ENCODE data around the gene LDB2. TPM values are rescaled to one million over a fixed set of nuclear protein-coding genes. Genes with fewer than 3 reads are reported as not detected.

LDB2 gene
- total RNA-seq, 4 donors from 2014 or later = 7.0 to 26.4 (median 18.1) TPM

DNA sequence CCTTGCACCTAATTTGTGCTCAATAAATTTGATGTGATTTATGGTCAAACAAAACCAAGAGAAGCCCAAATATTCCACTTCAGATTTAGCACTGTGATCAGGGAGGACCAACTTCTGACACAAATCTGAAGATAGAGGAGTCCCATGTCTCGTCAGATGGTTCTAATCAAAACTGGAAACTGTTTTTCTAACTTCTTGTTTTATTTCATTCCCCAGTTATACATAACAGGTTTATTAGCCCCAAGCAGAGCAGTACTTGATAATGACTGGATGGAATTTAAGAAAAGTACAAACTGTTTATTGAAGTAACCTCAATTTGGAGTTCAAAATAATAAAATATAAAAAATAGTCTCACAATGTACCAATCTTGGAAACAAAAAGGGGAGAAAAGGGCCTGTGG lies 310.3 kb downstream of the LDB2 start:
- ATAC-seq (no peak), DNase-seq (no peak)
- Histone ChIP-seq H3K27ac (no peak overlapping the region), H3K36me3 (no peaks in the 10 kb centered on the region), H3K4me1 (no peaks in the 10 kb centered on the region), H3K9me3 (no peaks in the 10 kb centered on the region), H3K4me3 (no peak overlapping the region), H3K27me3 (no peaks in the 10 kb centered on the region)
- in situ Hi-C loops (cut with MboI; ENCODE audit: low sequenced_read_pairs in 4 of 4) (no loop called here), intact Hi-C loops (cut with DNase I; ENCODE audit: low total_unique reads) (no loop called here)
- no peak for TF ChIP-seq POLR2A (IDR thresholded peaks at IDR 0.05)
- TF ChIP-seq, protein P1, sequence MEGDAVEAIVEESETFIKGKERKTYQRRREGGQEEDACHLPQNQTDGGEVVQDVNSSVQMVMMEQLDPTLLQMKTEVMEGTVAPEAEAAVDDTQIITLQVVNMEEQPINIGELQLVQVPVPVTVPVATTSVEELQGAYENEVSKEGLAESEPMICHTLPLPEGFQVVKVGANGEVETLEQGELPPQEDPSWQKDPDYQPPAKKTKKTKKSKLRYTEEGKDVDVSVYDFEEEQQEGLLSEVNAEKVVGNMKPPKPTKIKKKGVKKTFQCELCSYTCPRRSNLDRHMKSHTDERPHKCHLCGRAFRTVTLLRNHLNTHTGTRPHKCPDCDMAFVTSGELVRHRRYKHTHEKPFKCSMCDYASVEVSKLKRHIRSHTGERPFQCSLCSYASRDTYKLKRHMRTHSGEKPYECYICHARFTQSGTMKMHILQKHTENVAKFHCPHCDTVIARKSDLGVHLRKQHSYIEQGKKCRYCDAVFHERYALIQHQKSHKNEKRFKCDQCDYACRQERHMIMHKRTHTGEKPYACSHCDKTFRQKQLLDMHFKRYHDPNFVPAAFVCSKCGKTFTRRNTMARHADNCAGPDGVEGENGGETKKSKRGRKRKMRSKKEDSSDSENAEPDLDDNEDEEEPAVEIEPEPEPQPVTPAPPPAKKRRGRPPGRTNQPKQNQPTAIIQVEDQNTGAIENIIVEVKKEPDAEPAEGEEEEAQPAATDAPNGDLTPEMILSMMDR (IDR thresholded peaks at IDR 0.05 in 4 of 5, conservative IDR thresholded peaks at IDR 0.05 in 1 of 5) = no peak

DNA sequence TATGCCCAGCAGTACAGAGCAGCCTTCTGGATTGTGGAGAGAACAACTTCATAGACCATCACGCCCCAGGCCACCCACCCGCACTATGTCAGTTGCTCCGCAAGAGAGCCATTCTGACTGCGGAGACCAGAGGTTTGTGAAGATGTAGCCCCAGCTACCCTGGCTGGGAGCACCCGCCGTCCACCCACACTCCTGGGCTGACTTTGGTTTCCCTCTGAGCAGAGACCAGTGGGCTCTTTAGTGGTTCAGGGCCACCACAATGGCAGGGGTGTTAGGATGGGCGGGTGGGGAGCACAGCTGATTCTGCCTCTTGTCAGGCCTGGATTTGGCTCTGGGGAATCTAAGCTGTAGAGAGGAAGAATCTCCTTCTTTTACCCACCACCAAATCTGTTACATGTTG lies 313.4 kb downstream of the LDB2 start:
- Histone ChIP-seq H3K4me3 (no peak overlapping the region), H3K36me3 (no peaks in the 10 kb centered on the region), H3K9me3 (no peaks in the 10 kb centered on the region), H3K27ac (no peak overlapping the region), H3K4me1 (no peaks in the 10 kb centered on the region), H3K27me3 (no peaks in the 10 kb centered on the region)
- ATAC-seq (no peak), DNase-seq (no peak)
- in situ Hi-C loops (cut with MboI; ENCODE audit: low sequenced_read_pairs in 4 of 4) = no loop called here
- TF ChIP-seq POLR2A (IDR thresholded peaks at IDR 0.05) = no peak
- TF ChIP-seq, protein P1 (IDR thresholded peaks at IDR 0.05 in 4 of 5, conservative IDR thresholded peaks at IDR 0.05 in 1 of 5) = no peak
- intact Hi-C loops (cut with DNase I; ENCODE audit: low total_unique reads) = no loop called here

DNA sequence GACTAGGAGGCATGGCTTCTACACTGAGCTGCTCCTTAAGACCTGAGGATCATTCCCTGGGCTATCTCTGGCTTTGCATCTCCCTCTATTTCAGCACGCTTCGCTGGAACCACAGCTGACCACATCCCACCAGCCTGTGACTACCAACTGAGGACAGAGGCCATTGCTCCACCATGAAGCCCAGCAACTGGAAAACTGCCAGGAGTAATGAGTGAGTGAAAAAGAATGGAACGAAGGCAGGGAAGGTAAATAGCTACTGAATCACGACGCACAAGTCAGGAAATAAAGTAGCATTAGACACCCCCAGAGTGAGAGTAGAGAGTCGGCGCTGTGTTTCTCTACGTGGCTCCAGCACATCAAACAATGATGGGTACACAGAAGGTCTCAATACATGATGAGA lies 314.7 kb downstream of the LDB2 start:
- H3K27ac ChIP-seq = no peak overlapping the region
- no peaks in the 10 kb centered on the region for H3K36me3 ChIP-seq
- no peaks in the 10 kb centered on the region for H3K27me3 ChIP-seq
- in situ Hi-C loops (cut with MboI; ENCODE audit: low sequenced_read_pairs in 4 of 4) = no loop called here
- no peak for DNase-seq
- no peaks in the 10 kb centered on the region for H3K4me1 ChIP-seq
- intact Hi-C loops (cut with DNase I; ENCODE audit: low total_unique reads) = no loop called here
- ATAC-seq = no peak
- H3K9me3 ChIP-seq = no peaks in the 10 kb centered on the region
- H3K4me3 ChIP-seq = no peak overlapping the region
- TF ChIP-seq, protein P1 (IDR thresholded peaks at IDR 0.05 in 4 of 5, conservative IDR thresholded peaks at IDR 0.05 in 1 of 5) = no peak
- no peak for TF ChIP-seq POLR2A (IDR thresholded peaks at IDR 0.05)

DNA sequence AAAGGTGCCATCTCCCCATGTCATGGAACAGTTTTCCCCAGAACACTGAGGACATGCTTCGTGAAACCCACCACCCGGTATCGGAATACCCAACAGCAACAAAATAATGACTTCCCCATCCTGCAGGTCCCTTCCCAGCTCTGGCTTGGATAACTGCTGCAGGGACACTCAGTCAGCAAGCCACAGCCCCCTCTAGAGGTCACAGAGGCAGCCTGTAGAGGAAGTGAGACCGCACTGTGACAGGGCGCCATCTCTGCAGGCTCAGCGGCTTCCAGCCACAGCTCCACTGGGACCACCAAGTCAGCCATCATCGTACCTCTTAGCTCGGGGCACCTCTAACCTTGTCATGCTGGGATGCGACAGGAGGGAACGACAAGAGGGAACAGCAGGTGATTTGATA lies 315.9 kb downstream of the LDB2 start:
- H3K4me3 ChIP-seq = no peak overlapping the region
- H3K27ac ChIP-seq = no peak overlapping the region
- intact Hi-C loops (cut with DNase I; ENCODE audit: low total_unique reads) = no loop called here
- no peaks in the 10 kb centered on the region for H3K9me3 ChIP-seq
- no peak for ATAC-seq
- H3K27me3 ChIP-seq = no peaks in the 10 kb centered on the region
- H3K4me1 ChIP-seq = no peaks in the 10 kb centered on the region
- TF ChIP-seq POLR2A (IDR thresholded peaks at IDR 0.05) = no peak
- TF ChIP-seq, protein P1 (IDR thresholded peaks at IDR 0.05 in 4 of 5, conservative IDR thresholded peaks at IDR 0.05 in 1 of 5) = no peak
- no peaks in the 10 kb centered on the region for H3K36me3 ChIP-seq
- DNase-seq = no peak
- in situ Hi-C loops (cut with MboI; ENCODE audit: low sequenced_read_pairs in 4 of 4) = no loop called here

DNA sequence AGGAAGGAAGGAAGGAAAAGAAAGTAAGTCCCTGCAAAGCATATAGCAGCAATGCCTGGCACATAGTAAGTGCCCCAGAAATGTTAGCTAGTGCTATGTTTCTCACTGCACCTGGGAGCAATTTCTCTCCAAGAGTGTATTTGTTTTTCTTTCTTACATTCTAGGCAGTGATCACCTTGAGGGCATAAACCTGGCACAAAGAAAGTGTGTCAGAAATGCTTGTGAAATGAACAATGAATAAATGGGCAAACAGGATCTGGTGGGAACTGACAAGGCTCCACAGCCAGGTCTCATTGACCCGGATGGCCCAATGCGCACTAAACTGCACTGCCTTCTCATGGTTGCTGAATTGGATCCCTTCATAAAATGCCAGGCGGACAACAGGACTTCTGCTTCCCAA lies 316.4 kb downstream of the LDB2 start:
- intact Hi-C loops (cut with DNase I; ENCODE audit: low total_unique reads) = no loop called here
- no peak for DNase-seq
- Histone ChIP-seq H3K36me3 (no peaks in the 10 kb centered on the region), H3K27ac (no peak overlapping the region), H3K27me3 (no peaks in the 10 kb centered on the region), H3K4me1 (no peaks in the 10 kb centered on the region), H3K9me3 (no peaks in the 10 kb centered on the region), H3K4me3 (no peak overlapping the region)
- no peak for ATAC-seq
- in situ Hi-C loops (cut with MboI; ENCODE audit: low sequenced_read_pairs in 4 of 4) = no loop called here
- TF ChIP-seq POLR2A (IDR thresholded peaks at IDR 0.05) = no peak
- TF ChIP-seq, protein P1 (IDR thresholded peaks at IDR 0.05 in 4 of 5, conservative IDR thresholded peaks at IDR 0.05 in 1 of 5) = no peak
